Measurements from ENCODE around the gene ARID5A.

The ARID5A gene

DNA sequence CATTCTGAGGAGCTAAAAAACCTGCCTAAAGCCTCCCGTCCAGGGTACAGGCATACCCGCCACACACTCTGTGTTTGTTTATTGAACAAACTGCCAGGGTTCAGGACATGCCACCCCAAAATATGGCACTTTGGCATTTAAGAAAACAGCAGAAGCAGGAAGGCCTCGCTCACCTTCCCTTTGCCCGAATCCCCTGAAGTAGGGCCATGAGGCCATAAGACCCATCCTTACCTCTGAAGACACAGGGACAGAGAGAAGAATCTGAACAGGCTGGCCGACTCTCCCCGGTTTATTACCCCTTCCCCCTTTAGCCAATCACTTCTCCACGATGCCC lies 29.7 kb upstream of the ARID5A start:
- no peak for DNase-seq

DNA sequence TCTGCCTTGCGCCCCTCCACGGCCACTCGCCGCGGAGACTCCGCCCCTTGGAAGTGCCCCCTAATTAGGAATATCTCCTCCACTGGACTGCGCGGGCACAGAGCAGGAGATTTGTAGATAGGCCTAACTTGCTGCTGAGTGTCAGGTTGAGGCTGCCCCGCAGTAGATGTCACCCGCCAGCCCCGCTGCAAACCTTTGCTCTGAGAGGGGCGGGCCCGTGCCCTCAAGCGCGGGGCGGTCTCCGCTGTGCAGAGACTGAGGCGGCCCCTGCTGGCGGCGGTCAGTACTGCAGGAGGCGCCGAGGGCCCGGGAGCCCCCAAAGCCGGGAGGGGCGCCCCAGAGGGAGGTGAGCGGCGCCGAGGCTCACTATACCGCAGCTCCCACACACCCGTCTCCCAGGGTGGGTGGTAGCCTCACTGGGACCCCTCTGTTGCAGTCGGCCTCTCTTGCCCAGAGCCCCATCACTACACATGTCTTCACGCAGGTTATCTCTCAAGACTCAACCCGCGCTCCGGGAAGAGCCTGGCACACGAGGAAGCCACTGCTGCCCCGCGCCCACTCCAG lies 28.5 kb upstream of the ARID5A start:
- peak; percentile 75 for DNase-seq

DNA sequence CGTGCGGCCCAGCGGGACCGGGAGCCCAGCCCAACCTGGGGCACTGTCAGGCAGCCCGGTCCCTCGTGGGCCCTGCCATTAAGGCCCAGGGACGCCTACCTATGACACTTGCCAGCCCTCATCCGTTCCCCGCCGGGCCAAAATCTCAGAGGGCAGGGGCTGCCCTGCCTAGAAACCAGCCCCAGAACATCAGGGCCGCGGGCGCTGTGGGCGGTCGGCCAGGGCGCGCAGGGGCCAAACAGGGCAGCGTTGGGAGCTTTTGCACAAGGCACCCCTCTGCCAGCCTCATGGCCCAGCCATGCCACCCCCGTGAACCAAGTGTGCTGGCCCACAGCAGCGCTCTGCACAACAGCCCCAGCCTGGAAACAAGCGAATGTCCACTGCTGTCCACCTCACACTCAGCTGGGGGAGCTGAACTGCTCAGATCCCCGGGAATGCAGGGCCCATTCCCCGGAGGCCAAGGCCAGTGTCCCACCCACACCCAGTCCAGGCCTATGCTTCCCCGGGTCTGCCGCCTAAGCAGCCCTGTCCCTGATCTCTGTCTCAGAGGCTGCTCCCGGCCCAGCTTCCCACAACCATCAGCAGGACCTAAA lies 27.9 kb upstream of the ARID5A start:
- DNase-seq: no peak

DNA sequence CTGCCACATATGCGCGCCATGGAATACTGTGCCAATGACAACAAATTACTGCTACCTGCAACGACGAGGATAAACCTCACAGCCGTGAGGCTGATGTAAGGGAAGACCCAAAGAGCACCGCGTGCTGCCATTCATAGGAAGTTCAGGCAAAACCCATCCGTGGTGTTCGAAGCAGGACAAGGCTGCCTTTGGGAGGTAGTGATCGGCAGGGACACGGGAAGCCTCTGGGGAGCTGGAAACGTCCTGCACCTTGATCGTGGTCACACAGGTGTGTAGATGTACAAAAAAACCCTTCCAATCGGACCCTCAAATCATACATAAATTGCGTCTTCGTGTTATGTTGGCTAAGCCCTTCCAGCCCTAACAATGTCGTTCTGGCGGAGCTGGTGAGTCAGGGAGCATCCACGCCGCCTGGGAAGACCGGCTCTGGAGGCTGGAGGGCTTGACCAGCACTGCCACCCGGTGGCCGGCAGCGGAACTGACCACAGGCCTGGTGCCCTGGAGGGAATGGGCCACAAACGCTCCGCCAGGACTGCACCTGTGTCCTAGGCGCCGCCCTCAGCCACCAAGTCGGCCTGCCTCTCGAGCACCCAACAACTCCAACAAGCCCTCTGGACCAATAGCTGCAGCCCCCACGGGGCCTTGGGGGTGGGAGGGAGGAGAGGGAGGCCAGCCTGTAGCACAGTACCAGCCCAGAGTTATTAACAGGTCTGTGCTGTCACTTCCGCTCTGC lies 27.3 kb upstream of the ARID5A start:
- peak; percentile 32 for DNase-seq

DNA sequence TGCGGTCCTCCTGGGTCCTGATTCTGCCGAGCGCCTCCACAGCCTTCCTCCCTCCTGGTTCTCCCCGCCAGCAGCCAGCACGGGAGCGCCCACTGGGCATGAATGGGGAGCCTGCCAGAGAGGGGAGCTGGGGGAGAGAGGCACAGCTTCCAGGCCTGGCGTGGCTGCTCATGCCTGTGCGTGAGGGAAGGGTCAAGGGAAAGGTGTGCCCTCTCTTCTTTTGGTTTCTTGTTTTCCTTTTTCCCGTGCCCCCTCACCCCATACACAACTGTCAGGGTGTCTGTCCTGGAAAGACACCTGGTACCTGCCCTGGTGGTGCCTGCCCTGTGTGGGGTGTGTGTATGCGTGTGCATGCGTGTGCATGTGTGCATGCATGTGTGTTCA lies 26.7 kb upstream of the ARID5A start:
- no peak for DNase-seq

DNA sequence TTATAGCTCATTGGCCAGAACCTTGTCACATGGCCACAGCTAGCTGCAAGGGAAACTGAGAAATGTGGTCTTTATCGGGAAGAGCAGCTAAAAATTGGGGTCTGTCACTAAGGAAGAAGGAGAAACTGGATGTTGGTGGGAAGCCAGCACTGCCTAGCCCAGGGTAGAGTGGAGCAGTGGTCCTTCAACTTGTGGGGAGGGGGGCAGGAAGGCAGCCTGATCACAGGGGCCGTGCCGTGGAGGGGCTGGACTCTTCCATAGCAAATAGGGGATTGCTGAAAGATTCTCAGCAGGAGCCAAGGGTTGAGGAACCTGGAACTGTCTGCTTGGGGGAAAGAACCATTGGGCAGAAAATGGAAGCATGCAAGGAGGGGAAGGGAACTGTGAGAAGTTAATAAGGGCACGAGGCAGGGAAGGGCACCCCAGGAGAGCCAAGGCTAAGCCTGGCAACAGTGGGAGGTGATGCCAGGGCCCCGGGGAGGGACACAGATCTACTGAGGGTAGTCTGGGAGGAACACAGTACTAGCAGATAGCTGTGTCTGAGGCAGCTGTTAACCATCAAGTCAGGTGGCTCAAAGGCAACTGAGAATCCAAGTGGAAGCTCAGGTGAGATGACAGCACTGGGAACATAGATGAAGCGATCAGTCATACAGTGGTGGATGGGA lies 25.5 kb upstream of the ARID5A start:
- no peak for DNase-seq

DNA sequence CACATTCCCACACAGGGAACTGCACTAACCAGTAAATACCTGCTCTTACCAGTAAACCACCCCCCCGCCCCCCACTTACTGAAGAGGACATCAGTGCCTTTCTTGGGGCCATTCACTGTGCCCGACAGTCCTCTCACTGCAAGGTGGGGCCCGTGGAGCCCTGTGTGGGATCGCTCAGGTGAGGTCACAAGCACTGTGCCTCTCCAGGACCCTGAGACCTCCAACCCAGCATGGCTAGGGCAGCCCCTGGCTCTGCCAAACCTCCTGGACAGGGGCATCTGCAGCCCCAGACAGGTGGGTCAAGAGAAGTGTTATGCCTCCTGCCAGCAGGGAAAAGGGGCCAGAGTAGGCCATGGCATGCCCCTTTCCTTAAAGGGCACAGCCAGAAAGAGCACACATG lies 24.7 kb upstream of the ARID5A start:
- DNase-seq: no peak

DNA sequence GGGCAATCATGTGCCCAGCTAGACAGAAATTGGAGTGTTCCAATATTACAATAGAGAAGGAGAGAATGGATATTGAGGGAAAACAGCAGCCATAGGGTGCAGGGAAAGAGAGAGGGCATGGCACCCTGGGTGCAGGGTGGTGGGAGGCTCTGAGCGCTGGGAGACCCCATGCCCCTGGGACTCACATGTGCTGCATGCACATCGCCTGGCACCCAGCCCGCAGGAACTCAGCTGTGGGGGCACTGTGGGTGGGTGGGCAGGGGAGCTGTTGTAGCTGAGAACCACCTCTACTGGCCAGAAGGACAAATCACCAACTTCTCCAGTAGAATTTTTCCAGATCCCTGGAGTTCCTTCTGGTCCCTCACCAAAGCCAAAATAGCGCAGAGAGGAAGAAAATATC lies 24.2 kb upstream of the ARID5A start:
- DNase-seq: no peak

DNA sequence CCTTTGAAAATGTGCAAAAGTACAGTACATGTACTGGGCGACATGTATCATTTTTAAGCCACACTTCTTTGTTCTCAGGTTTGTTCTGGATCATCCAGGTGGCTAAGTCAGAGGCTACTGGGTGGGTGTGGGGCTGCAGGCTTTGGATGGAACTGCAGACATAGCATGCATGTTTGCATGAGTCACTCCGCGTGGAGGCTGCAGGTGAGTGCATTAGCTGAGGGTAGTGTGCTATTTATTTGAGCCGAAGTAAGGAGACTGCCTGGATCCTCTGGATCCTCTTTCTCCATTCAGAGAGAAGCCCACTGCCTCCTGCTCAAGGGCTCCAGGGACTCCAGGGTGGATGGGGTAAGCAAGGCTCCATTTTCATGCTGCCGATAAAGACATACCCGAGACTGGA lies 22.0 kb upstream of the ARID5A start:
- DNase-seq: no peak

DNA sequence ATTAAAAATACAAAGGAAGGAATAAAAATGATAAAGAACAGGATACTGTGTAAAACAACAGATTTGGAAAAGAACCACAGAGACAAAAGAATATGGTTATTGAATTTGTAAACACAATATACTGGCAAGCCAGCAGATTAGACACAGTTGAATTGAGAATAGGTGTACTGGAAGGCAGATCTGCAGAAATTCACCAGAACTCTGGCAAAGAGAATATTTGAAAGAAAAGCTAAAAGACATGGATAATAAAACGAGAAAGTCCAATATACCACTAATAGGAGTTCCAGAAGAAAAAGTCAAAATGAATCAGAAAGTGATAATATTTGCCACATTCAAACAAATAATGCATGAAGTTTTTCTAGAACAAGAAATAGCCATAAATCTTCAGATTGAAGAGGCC lies 19.5 kb upstream of the ARID5A start:
- DNase-seq: no peak

DNA sequence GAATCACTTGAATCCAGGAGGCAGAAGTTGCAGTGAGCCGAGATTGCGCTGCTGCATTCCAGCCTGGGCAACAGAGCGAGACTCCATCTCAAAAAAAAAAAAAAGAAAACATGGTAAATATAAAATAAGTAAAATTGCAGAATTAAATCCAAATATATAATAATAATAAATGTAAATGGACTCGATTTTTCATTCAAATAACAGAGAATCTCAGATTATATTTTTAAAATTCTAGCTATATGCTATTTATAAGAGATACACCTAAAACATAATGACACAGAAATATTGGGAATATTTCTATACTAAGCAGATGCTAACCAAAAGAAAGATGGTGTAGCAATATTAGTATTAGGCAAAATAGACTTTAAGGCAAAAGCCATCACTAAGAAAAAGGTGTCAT lies 16.3 kb upstream of the ARID5A start:
- DNase-seq: no peak

DNA sequence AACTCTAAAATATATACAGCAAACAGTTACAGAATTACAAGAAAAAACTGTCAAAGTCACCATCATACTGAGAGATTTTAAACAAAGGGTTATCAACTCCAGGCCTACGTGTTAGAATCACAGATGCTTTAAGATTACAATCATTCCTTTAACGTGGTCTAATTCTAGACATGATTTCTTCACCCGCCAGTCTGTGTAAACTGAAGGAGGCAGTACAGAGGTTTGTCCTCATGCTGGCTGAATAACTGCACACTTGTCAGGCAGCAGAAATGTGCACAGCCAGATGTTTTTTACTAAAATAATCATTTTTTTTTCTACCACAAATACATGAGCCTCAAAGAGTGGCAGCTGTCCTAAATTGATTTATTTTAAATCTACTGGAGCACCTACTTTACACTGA lies 15.9 kb upstream of the ARID5A start:
- DNase-seq: no peak

DNA sequence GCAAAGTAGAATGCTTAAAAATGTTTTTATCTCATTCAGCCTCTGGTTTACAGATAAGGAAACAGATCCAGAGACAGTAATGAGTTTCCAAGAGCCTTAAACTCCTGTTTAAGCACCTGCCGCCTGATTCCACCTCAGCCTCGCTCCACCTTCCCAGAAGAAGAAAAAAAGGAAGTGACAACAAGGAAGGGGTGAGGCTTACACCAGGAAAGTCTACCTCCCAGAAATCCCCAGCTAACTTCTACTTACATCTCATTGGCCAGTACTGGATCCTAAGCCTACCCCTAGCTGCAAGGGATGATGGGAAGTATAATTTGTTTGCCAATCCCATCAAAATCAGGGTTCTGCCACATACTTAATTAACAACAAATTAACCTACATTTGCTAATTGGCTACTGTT lies 15.3 kb upstream of the ARID5A start:
- no peak for DNase-seq

DNA sequence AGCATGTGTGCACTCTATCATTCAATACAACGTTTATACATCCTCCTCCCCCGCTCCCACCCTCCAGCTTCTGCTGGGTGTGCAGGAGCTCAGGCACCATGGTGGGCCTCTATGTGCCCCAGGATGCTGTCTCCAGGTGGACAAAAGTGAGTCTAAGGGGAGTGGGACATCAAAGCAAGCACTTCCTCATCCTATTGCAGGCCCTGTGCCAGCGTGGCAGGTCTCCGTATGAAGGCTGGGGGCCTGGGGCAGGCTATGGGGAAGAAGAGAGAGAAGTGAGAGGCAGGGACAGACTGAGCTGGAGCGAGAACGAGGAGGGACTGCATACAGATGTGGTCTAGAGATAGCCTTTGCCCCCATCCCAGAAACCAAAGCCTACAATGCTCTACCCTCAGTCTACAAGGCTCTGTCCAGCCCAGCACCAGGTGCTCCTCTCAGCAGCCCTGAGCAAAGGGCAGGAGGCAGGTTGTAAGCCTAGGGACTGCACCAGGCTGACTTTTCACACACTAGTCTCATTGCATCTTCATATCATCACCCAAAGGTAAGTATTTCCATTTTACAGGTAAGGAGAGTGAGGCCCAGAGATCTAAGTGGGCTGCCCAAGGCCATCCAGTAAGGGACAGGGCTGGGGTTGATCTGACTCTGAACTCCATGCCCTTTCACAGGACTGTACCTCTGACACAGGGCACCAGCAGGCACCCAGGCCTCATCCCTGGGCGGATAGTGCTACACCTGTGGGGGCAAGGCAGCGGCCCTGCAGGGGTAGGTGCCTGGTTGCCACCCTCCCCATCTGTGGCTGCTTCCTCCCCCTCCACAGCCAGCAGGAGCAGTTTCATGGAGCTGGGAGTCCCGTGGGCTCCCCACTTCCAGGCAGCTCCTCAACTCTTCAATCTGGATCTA lies 14.0 kb upstream of the ARID5A start:
- DNase-seq: no peak

DNA sequence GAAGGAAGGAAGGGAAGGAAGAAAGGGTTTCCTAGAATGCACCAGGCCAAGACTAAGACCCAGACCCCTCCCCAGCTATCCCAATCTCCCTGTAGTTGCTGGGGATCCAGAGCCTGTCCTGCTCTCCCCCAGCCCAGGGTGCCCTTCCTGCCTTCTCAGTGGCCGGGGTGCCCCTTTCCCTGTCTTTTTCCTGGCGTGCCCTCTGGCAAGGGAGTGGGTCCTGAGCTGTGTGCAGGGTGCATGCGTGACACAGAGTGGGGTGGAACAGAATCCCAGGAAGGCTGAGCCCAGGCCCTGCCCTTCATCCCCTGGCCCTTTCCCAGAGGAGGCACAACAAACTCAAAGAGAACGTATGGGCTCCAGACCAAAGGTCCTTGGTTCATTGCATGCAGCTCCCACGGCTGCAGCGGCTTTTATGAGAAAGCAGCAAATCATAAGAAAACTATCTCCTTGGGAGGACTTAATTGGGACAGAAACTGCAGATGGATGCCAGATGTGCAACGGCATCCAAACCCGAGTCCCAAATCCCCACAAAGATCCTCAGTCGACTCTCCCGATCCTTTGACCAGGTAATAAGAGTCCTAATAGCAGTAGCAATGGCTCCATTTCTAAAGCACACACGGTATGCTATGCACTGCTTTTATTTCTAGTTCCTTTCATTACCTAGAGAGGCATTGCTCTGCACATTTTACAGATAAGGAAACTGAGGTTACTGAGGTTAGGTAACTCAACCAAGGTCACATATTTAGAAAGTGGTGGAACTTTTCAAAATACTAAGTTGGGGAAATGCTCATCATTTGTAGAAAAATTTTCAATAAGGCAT lies 12.7 kb upstream of the ARID5A start:
- DNase-seq: no peak

DNA sequence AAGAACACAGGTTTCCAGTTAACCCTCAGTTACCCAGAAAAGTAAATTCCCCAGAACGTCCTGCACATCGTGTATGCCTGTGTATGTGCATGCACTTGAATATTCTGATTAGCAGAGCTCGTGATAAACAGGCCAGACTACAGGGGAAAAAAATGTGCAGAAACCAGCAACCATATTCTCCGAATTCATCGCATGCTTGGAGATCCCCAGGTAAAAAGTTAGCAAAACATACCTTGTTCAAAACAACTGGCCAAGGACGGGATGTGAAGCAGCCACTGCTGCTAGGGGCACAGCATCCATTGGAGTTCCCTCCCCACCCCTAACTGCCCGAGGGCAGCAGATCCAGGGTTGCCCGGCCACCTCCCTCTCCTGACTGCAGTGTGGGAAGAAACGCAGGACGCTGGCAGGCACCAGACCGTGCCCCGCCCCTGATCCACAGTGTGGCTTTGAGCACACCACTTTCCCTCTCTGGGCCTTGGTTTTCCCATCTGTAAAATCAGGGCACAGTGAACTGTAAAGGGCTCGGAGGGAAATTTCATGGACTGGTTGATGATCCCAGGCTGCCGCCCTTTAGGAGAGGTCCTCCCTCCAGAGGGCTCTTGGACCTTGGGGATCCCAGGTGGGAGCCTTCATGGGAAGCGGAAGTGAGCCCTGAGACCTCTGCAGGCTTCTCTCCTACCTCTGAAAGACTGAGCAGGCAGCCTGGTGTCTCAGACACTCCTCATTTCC lies 11.9 kb upstream of the ARID5A start:
- peak; percentile 57 for DNase-seq

DNA sequence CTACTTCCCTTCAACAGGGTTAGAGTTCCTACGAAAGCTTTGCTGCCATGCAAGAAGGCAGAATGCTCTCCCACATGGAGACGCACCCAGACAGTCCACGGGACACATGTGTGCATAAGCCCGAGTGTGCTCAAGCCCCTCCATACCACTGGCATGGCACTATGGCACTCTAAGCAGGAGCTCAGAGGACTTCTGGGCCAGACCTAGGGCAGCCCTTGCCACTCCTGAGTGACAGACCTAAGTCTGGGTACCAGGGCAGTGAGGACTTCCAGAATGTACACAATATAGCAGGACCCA lies 11.4 kb upstream of the ARID5A start:
- no peak for DNase-seq

DNA sequence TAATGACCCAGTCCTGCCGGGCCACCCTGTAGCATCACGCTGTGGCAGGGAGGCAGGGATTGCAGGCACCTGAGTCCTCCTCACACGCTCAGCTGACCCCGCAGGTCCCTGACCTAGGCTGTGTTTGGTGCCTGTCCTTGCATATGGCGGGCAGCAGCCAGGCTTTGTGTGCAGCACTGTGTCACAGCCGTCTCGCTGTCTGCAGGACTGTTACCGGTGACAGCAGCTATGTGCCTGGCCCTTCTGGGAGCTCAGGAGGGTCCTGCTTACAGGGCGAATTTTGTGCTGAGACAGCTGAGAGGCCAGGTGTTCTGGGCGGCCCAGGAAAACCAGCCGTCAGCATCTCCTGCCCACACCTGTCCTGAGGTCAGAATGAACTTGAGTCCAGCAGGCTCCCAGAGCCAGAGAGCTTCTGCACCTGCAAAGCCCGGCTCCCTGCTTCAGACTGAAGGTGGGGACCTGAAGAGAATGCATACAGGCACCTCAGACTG lies 10.4 kb upstream of the ARID5A start:
- no peak for DNase-seq

DNA sequence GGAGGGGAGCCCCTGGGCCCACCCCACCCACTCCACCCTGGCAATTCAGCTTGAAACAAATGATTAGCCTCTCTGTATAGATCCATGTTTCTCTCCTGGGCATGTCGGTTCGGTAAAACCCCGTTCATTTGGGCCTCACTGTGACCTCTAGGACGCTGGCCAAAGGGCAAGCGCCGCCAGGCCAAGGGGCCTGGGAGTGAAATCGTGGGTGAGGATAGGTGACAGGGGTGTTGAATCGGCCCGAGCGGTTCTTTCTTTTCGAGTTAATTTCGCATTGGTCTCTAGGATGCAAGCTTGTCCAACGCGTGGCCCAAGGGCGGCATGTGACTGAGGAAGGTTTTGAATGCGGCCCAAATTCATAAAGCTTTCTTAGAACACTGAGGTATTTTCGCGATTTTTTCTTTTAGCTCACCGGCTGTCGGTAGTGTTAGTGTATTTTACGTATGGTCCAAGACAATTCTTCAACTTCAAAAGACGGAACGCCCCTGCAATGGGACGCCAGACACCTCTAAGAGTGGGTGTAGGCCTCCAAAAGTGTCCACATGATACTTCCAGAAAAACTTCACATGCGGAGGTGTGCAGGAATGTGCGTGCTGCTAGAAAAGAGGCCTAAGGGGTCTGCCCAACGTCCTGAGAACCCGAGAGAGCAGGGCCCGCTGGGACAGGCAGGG lies 9.8 kb upstream of the ARID5A start:
- no peak for DNase-seq

DNA sequence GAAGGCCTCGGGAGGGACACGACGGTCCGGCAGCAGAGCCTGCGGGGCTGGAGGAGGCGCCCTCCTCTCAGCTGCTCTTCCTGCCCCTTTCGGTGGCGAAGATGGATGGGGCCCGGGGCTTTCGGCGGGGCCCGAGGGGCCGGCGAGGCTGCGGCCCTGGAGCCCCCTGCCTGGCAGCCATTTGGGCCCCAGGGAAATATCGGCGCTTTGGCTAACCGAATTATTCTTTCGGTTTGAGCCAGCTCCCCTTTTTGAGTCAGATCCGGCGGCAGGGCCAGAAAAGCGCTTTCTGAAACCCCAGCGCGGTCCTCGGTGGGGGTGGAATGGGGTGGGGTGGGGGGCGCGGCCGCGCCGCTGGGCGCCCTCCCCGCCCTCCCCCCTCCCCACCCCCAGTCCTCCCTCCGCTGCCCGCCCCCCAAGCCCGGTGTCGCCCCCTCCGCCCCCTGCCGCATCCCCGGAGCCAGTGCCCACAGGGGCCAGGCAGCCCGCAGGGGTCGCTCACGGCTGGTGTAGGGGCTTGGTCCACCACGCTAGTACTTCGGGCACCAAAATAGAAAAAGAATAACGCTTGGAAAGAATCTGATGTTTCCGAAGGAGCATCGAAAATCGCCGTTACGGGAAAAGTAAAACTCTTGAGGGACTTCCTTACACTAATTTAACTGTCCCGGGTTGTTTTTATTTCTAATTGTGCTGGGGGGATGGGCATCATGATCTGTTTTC lies 9.1 kb upstream of the ARID5A start:
- DNase-seq: peak; percentile 63
